ENCODE results near the gene POLR3B.

POLR3B gene

GRCh38 chr12:106343214-106343528 is 14.4 kb upstream of the POLR3B start:
- 95% methylated on average over 1 of the region's 2 CpGs for WGBS
- Histone ChIP-seq H3K27ac (ENCODE audit: low read depth, low read length) (no peak overlapping the region), H3K9me3 (ENCODE audit: insufficient read depth, low read depth, low read length) (no peaks in the 10 kb centered on the region), H3K4me1 (ENCODE audit: insufficient read depth, low read length) (no peaks in the 10 kb centered on the region), H3K27me3 (ENCODE audit: insufficient read depth, low read length) (no peaks in the 10 kb centered on the region), H3K4me3 (ENCODE audit: low read length) (no peak overlapping the region), H3K9ac (ENCODE audit: low read depth, low read length) (no peak overlapping the region), H3K36me3 (ENCODE audit: insufficient read depth, low read length) (no peaks in the 10 kb centered on the region)

- Histone ChIP-seq H3K4me3 (ENCODE audit: low read length) (no peak overlapping the region), H3K9ac (ENCODE audit: low read depth, low read length) (no peak overlapping the region), H3K36me3 (ENCODE audit: insufficient read depth, low read length) (no peaks in the 10 kb centered on the region), H3K27ac (ENCODE audit: low read depth, low read length) (no peak overlapping the region), H3K9me3 (ENCODE audit: insufficient read depth, low read depth, low read length) (no peaks in the 10 kb centered on the region), H3K4me1 (ENCODE audit: insufficient read depth, low read length) (no peaks in the 10 kb centered on the region), H3K27me3 (ENCODE audit: insufficient read depth, low read length) (no peaks in the 10 kb centered on the region)
- WGBS, result 95% methylated on average over 5 of the region's 5 CpGs
Measured at GRCh38 chr12:106344131-106344530, 13.4 kb upstream of the POLR3B start.

- Histone ChIP-seq H3K27ac (ENCODE audit: low read depth, low read length) (no peak overlapping the region), H3K9me3 (ENCODE audit: insufficient read depth, low read depth, low read length) (no peaks in the 10 kb centered on the region), H3K4me3 (ENCODE audit: low read length) (no peak overlapping the region), H3K9ac (ENCODE audit: low read depth, low read length) (no peak overlapping the region), H3K27me3 (ENCODE audit: insufficient read depth, low read length) (no peaks in the 10 kb centered on the region), H3K4me1 (ENCODE audit: insufficient read depth, low read length) (no peaks in the 10 kb centered on the region), H3K36me3 (ENCODE audit: insufficient read depth, low read length) (no peaks in the 10 kb centered on the region)
- 53% methylated on average over 5 of the region's 5 CpGs for WGBS
Measured at GRCh38 chr12:106345746-106346145, 11.8 kb upstream of the POLR3B start.

GRCh38 chr12:106348411-106348810 is 9.1 kb upstream of the POLR3B start:
- no peak overlapping the region for H3K27ac ChIP-seq (ENCODE audit: low read depth, low read length)

DNA sequence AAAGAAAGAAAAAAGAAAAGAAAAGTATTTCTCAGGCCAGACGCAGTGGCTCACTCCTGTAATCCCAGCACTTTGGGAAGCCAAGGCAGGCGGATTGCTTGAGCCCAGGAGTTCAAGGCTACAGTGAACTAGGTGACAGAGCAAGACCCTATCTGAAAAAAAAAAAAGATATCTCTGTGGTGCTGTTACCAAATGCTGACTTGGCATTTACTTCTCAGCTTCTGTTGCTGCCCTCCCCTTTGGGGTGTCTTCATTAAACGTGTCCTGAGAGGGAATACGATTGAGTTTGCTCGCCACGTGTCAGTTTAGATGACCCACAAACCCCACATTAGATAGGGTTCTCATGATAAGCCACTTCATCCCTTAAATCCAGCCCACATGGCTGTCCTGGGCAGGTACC is 4.4 kb upstream of the POLR3B start:
- H3K4me1 ChIP-seq (ENCODE audit: insufficient read depth, low read length), result no peaks in the 10 kb centered on the region
- no peaks in the 10 kb centered on the region for H3K9me3 ChIP-seq (ENCODE audit: insufficient read depth, low read depth, low read length)
- no peaks in the 10 kb centered on the region for H3K27me3 ChIP-seq (ENCODE audit: insufficient read depth, low read length)
- no peak overlapping the region for H3K4me3 ChIP-seq (ENCODE audit: low read length)
- 90% methylated on average over 6 of the region's 6 CpGs for WGBS
- H3K9ac ChIP-seq (ENCODE audit: low read depth, low read length), result no peak overlapping the region
- H3K27ac ChIP-seq (ENCODE audit: low read depth, low read length), result no peak overlapping the region
- H3K36me3 ChIP-seq (ENCODE audit: insufficient read depth, low read length), result no peaks in the 10 kb centered on the region

More at GRCh38 chr12:106348411-106348810, 9.1 kb upstream of the POLR3B start:
- Histone ChIP-seq H3K36me3 (ENCODE audit: insufficient read depth, low read length) (no peaks in the 10 kb centered on the region), H3K4me1 (ENCODE audit: insufficient read depth, low read length) (no peaks in the 10 kb centered on the region), H3K4me3 (ENCODE audit: low read length) (no peak overlapping the region), H3K27me3 (ENCODE audit: insufficient read depth, low read length) (no peaks in the 10 kb centered on the region), H3K9me3 (ENCODE audit: insufficient read depth, low read depth, low read length) (no peaks in the 10 kb centered on the region), H3K9ac (ENCODE audit: low read depth, low read length) (no peak overlapping the region)
- WGBS, result 83% methylated on average over 1 of the region's 4 CpGs

DNA sequence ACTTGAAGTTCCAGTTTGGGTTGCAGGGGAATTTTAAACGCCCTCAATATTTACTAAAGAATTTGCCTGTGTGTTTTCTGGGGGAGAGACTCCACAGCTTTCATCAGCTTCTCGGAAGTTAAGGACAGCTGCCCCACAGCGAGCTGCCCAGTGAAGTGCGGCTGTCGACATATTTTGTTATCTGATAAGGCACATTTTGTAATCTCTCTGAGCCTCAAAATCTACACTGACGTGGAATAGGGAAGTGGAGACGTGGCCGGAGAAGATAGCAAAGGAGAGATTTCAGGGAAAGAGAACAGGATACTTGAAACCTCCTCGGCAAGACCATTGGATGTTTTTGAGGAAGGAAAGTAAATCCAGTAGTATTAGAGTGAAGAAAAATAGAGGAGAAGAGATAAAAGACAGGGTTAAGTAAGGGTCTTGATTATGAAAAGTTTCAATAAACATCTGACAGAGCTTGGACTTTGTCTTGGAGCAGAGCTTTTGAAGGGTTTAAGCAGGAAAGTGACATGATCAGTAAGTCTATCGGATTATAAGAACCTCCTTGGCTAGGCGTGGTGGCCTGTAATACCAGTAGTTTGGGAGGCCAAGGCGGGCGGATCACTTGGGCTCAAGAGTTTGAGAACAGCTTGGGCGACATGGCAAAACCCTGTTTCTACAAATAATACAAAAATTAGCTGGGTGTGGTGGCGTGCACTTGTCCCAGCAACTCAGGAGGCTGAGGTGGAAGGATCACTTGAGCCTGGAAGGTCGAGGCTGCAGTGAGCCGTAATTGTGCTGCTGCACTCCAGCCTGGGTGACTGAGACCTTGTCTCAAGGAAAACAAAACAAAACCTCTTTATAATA is 1.1 kb downstream of the POLR3B start:
- 48% methylated on average over 17 of the region's 17 CpGs for WGBS
- Histone ChIP-seq H3K27ac (ENCODE audit: low read depth, low read length) (peak overlapping the region; percentile 36), H3K36me3 (ENCODE audit: insufficient read depth, low read length) (no peaks in the 10 kb centered on the region)

DNA sequence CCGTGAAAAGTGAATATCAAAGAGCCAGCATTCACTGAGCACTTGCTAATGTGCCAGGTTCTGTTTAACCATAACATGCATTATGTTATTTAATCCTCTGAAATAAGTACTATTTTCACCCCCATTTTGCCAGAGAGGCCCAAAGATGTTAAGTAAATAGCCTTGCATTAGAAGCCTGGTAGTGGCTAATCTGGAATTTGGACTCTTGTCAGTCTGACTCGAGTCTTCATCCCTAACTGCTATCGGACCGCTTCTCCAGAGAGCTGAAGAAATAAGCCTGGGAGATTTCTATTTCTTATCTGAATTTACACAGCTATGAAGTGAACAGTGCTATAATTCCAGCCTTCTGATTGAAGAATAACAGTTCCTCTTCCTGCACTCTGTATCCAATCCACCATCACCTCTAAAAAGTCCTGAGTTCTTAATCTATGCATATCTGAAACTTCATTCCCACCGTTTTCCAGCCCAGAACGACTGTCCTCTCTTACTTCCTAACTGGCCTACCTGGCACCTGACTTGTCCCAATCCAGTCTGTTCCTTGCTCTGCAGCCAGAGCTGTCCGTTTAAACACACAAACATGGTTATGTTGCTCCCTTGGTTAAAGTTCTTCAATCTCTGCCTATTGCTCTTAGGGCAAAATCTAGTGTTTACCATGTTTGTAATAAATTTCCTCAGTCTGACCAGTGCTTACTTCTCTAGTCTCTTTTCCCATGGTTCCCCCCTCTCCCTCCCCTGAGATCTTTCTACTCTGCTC is 2.3 kb downstream of the POLR3B start:
- Histone ChIP-seq H3K4me3 (ENCODE audit: low read length) (no peak overlapping the region), H3K9ac (ENCODE audit: low read depth, low read length) (no peak overlapping the region)

More for the DNA sequence above, 1.1 kb downstream of the POLR3B start:
- no peaks in the 10 kb centered on the region for H3K27me3 ChIP-seq (ENCODE audit: insufficient read depth, low read length)
- no peaks in the 10 kb centered on the region for H3K9me3 ChIP-seq (ENCODE audit: insufficient read depth, low read depth, low read length)
- peaks cover 4% of the 10 kb centered on the region; the same call in 1 of the 2 replicates for H3K4me1 ChIP-seq (ENCODE audit: insufficient read depth, low read length)
- peak overlapping the region; percentile 86 for H3K9ac ChIP-seq (ENCODE audit: low read depth, low read length)
- H3K4me3 ChIP-seq (ENCODE audit: low read length), result peak overlapping the region; percentile 79

GRCh38 chr12:106360400-106360994 is 2.9 kb downstream of the POLR3B start:
- H3K9ac ChIP-seq (ENCODE audit: low read depth, low read length), result no peak overlapping the region
- WGBS, result 94% methylated on average over 5 of the region's 5 CpGs

More for the DNA sequence above, 2.3 kb downstream of the POLR3B start:
- Histone ChIP-seq H3K9me3 (ENCODE audit: insufficient read depth, low read depth, low read length) (no peaks in the 10 kb centered on the region), H3K27me3 (ENCODE audit: insufficient read depth, low read length) (no peaks in the 10 kb centered on the region), H3K36me3 (ENCODE audit: insufficient read depth, low read length) (peaks cover 7% of the 10 kb centered on the region; the same call in 1 of the 2 replicates), H3K4me1 (ENCODE audit: insufficient read depth, low read length) (peaks cover 4% of the 10 kb centered on the region; the same call in 1 of the 2 replicates), H3K27ac (ENCODE audit: low read depth, low read length) (no peak overlapping the region)
- WGBS, result 90% methylated on average over 7 of the region's 7 CpGs

GRCh38 chr12:106362971-106363370 is 5.4 kb downstream of the POLR3B start:
- H3K36me3 ChIP-seq (ENCODE audit: insufficient read depth, low read length), result peaks cover 20% of the 10 kb centered on the region; the same call in 1 of the 2 replicates
- 87% methylated on average over 4 of the region's 4 CpGs for WGBS
- no peak overlapping the region for H3K9ac ChIP-seq (ENCODE audit: low read depth, low read length)
- peaks cover 4% of the 10 kb centered on the region; the same call in 1 of the 2 replicates for H3K4me1 ChIP-seq (ENCODE audit: insufficient read depth, low read length)
- H3K4me3 ChIP-seq (ENCODE audit: low read length), result no peak overlapping the region
- no peaks in the 10 kb centered on the region for H3K9me3 ChIP-seq (ENCODE audit: insufficient read depth, low read depth, low read length)
- H3K27ac ChIP-seq (ENCODE audit: low read depth, low read length), result no peak overlapping the region
- H3K27me3 ChIP-seq (ENCODE audit: insufficient read depth, low read length), result no peaks in the 10 kb centered on the region

More at GRCh38 chr12:106360400-106360994, 2.9 kb downstream of the POLR3B start:
- H3K9me3 ChIP-seq (ENCODE audit: insufficient read depth, low read depth, low read length), result no peaks in the 10 kb centered on the region
- H3K4me3 ChIP-seq (ENCODE audit: low read length), result no peak overlapping the region
- H3K36me3 ChIP-seq (ENCODE audit: insufficient read depth, low read length), result peaks cover 7% of the 10 kb centered on the region; the same call in 1 of the 2 replicates
- peaks cover 4% of the 10 kb centered on the region; the same call in 1 of the 2 replicates for H3K4me1 ChIP-seq (ENCODE audit: insufficient read depth, low read length)
- no peaks in the 10 kb centered on the region for H3K27me3 ChIP-seq (ENCODE audit: insufficient read depth, low read length)
- H3K27ac ChIP-seq (ENCODE audit: low read depth, low read length), result no peak overlapping the region

DNA sequence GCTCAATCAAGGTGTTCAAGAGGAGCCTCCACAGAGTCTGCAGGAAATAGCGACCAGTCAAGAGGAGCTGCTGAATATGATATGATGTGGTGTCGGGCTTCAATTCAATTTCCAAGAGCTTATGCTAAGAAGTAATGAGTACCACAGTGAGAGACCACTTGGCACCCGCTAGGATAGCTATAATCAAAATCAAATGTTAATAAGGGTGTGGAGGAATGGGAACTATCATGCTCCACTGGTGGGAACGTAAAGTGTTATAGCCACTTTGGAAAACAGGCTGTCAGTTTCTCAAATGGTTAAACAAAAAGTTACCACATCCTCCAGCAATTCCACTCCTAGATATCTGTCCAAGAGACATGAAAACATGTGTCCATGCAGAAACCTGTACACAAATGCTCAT is 6.7 kb downstream of the POLR3B start:
- no peaks in the 10 kb centered on the region for H3K4me1 ChIP-seq (ENCODE audit: insufficient read depth, low read length)
- peaks cover 32% of the 10 kb centered on the region for H3K36me3 ChIP-seq (ENCODE audit: insufficient read depth, low read length)
- 97% methylated on average over 4 of the region's 4 CpGs for WGBS
- no peak overlapping the region for H3K9ac ChIP-seq (ENCODE audit: low read depth, low read length)
- no peak overlapping the region for H3K27ac ChIP-seq (ENCODE audit: low read depth, low read length)
- no peaks in the 10 kb centered on the region for H3K9me3 ChIP-seq (ENCODE audit: insufficient read depth, low read depth, low read length)
- H3K4me3 ChIP-seq (ENCODE audit: low read length), result no peak overlapping the region
- no peaks in the 10 kb centered on the region for H3K27me3 ChIP-seq (ENCODE audit: insufficient read depth, low read length)

All from HUES64 (cell line).